ENCODE results near the gene SF3A1. TPM values are rescaled to one million over a fixed set of nuclear protein-coding genes. Genes with fewer than 3 reads are reported as not detected.

The SF3A1 gene
- total and polyA plus RNA-seq, 2 donors (not counting 1 experiment from before 2014, with no cell fraction given), result 92.1 to 283 TPM

DNA sequence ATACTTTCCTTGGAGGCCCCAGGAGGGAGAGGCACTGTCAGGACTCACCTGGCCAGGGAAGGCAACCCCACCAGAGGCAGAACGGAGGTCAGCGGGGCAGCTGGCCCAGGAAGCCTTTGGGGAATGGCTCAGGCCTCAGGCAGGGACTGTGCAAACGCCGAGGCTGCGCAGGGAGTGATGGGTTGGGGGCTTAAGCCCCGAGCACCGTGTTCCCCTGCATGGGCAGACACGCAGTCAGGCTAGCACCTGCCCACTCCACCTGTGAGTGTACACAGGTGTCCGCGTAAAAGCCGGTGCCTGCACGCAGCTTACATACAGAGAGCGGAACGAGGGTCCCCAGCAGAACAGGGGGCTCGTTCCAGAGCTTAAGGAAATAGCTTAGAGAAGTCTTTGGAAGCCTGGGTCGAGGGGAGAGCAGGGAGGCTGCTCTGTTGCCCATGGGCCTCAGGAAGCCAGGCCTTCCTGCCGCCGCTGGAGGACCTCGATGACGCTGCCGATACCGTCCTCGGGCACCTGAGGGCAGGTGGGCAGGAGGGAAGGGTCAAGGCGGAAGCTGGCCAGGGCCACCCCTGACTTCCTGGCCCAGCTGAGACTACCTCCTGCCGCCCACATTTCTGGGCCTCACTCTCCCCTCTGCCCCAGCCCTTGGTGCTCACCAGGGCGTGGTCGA, 71.4 kb downstream of the SF3A1 start:
- TF ChIP-seq, protein P1, sequence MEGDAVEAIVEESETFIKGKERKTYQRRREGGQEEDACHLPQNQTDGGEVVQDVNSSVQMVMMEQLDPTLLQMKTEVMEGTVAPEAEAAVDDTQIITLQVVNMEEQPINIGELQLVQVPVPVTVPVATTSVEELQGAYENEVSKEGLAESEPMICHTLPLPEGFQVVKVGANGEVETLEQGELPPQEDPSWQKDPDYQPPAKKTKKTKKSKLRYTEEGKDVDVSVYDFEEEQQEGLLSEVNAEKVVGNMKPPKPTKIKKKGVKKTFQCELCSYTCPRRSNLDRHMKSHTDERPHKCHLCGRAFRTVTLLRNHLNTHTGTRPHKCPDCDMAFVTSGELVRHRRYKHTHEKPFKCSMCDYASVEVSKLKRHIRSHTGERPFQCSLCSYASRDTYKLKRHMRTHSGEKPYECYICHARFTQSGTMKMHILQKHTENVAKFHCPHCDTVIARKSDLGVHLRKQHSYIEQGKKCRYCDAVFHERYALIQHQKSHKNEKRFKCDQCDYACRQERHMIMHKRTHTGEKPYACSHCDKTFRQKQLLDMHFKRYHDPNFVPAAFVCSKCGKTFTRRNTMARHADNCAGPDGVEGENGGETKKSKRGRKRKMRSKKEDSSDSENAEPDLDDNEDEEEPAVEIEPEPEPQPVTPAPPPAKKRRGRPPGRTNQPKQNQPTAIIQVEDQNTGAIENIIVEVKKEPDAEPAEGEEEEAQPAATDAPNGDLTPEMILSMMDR (IDR thresholded peaks at IDR 0.05), result no peak
- TF ChIP-seq EZH2 (IDR thresholded peaks at IDR 0.05; ENCODE audit: borderline replicate concordance, insufficient read depth, low read depth, low read length, poor library complexity, severe bottlenecking), result no peak
- DNase-seq (no peak), ATAC-seq (ENCODE audit: low read depth) (no peak)
- Mint-ChIP-seq H3K4me3 (no peak overlapping the region), H3K27ac (no peak overlapping the region), H3K9me3 (ENCODE audit: insufficient read depth) (no peaks in the 10 kb centered on the region), H3K4me1 (peaks cover 22% of the 10 kb centered on the region), H3K27me3 (no peaks in the 10 kb centered on the region)
- Histone ChIP-seq H3K4me3 (ENCODE audit: control extremely low read depth in 1 of 5, extremely low read depth in 1 of 5, insufficient read depth in 1 of 5, low read depth in 2 of 5, low read length in 4 of 5) (no peak overlapping the region), H3K9ac (ENCODE audit: low read length) (no peak overlapping the region), H3K9me3 (ENCODE audit: control extremely low read depth in 1 of 3, control insufficient read depth in 2 of 3, insufficient read depth in 1 of 3, low read length in 2 of 3) (no peaks in the 10 kb centered on the region), H3K4me2 (replicated peaks; ENCODE audit: low read depth, low read length, poor library complexity, severe bottlenecking) (no peak overlapping the region), H3K27ac (ENCODE audit: low read length in 2 of 2) (no peak overlapping the region), H3K27me3 (replicated peaks in 1 of 4; ENCODE audit: control extremely low read depth in 1 of 4, control insufficient read depth in 3 of 4, insufficient read depth in 4 of 4, low read length in 3 of 4) (no peaks in the 10 kb centered on the region), H3K79me2 (ENCODE audit: control insufficient read depth, insufficient read depth, low read length) (no peaks in the 10 kb centered on the region), H3K4me1 (ENCODE audit: control insufficient read depth in 2 of 2, insufficient read depth in 2 of 2, low read length in 2 of 2) (peaks cover 17 to 24% of the 10 kb centered on the region in 2 donors), H4K20me1 (ENCODE audit: control insufficient read depth, insufficient read depth, low read length, poor library complexity, severe bottlenecking) (peaks cover 8% of the 10 kb centered on the region), H3K36me3 (replicated peaks in 1 of 2; ENCODE audit: control extremely low read depth in 1 of 2, control insufficient read depth in 1 of 2, extremely low read depth in 1 of 2, insufficient read depth in 2 of 2, low read length in 1 of 2) (peaks cover 0 to 3% of the 10 kb centered on the region in 2 experiments), H2AFZ (ENCODE audit: insufficient read depth, low read depth, low read length, poor library complexity, severe bottlenecking) (no peak overlapping the region)
- ChIA-PET CTCF (interaction anchor here (1.3 to 13.2 kb wide), 9 partner anchors 24 to 200 kb away, joined by 3 to 510 read pairs (median 12); partner anchors contain the start of genes CCDC157, RNF215, SEC14L2 and SF3A1), POLR2A (no interaction called here)
- WGBS (ENCODE audit: insufficient coverage), result 96% methylated on average over 15 of the region's 27 CpGs
- intact Hi-C loops (cut with micrococcal nuclease), result loop anchor here (5.0 kb wide), 1 partner anchor 307 kb away; the partner anchor contains the start of gene PES1

DNA sequence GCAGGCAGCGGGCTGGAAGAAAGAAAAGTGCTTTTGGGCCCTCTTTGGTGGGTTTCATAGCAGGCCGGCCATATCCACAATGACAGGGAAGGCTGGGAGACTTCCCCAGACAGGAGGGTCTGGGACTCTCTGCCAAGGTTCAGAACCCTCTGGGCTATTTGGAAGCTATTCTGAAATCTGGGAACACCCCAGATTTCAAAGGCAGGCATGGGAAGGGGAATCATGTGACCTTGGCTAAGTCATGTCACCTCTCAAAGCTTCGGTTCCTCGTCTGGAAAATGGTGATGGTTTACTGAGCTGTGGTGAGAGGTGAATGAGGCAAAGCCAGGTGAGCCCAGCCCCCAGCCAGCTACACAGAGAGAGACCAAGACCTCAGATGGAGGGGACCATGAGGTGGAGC, 72.0 kb downstream of the SF3A1 start:
- ChIA-PET CTCF (interaction anchor here (1.5 to 13.2 kb wide), 6 partner anchors 25 to 201 kb away, joined by 3 to 510 read pairs (median 90); partner anchors contain the start of genes CCDC157, RNF215, SEC14L2 and SF3A1), POLR2A (no interaction called here)
- Mint-ChIP-seq H3K9me3 (ENCODE audit: insufficient read depth) (no peaks in the 10 kb centered on the region), H3K27ac (no peak overlapping the region), H3K4me3 (no peak overlapping the region), H3K4me1 (peaks cover 16% of the 10 kb centered on the region), H3K27me3 (peaks cover 3% of the 10 kb centered on the region)
- TF ChIP-seq, protein P1 (IDR thresholded peaks at IDR 0.05), result no peak
- no peak for TF ChIP-seq EZH2 (IDR thresholded peaks at IDR 0.05; ENCODE audit: borderline replicate concordance, insufficient read depth, low read depth, low read length, poor library complexity, severe bottlenecking)
- H3K9me3 ChIP-seq (ENCODE audit: control extremely low read depth in 1 of 3, control insufficient read depth in 2 of 3, insufficient read depth in 1 of 3, low read length in 2 of 3), result no peaks in the 10 kb centered on the region
- no peak overlapping the region for H3K4me2 ChIP-seq (replicated peaks; ENCODE audit: low read depth, low read length, poor library complexity, severe bottlenecking)
- H3K9ac ChIP-seq (ENCODE audit: low read length), result no peak overlapping the region
- H3K36me3 ChIP-seq (replicated peaks in 1 of 2; ENCODE audit: control extremely low read depth in 1 of 2, control insufficient read depth in 1 of 2, extremely low read depth in 1 of 2, insufficient read depth in 2 of 2, low read length in 1 of 2), result peaks cover 0 to 3% of the 10 kb centered on the region in 2 experiments
- H3K79me2 ChIP-seq (ENCODE audit: control insufficient read depth, insufficient read depth, low read length), result no peaks in the 10 kb centered on the region
- no peak overlapping the region for H3K4me3 ChIP-seq (ENCODE audit: control extremely low read depth in 1 of 5, extremely low read depth in 1 of 5, insufficient read depth in 1 of 5, low read depth in 2 of 5, low read length in 4 of 5)
- H3K4me1 ChIP-seq (ENCODE audit: control insufficient read depth in 2 of 2, insufficient read depth in 2 of 2, low read length in 2 of 2), result peaks cover 12 to 18% of the 10 kb centered on the region in 2 donors
- no peaks in the 10 kb centered on the region for H3K27me3 ChIP-seq (replicated peaks in 1 of 4; ENCODE audit: control extremely low read depth in 1 of 4, control insufficient read depth in 3 of 4, insufficient read depth in 4 of 4, low read length in 3 of 4)
- H2AFZ ChIP-seq (ENCODE audit: insufficient read depth, low read depth, low read length, poor library complexity, severe bottlenecking), result no peak overlapping the region
- intact Hi-C loops (cut with micrococcal nuclease), result loop anchor here (5.0 kb wide), 1 partner anchor 308 kb away; the partner anchor contains the start of gene PES1
- peaks cover 8% of the 10 kb centered on the region for H4K20me1 ChIP-seq (ENCODE audit: control insufficient read depth, insufficient read depth, low read length, poor library complexity, severe bottlenecking)
- ATAC-seq (ENCODE audit: low read depth), result no peak
- DNase-seq, result no peak
- no peak overlapping the region for H3K27ac ChIP-seq (ENCODE audit: low read length in 2 of 2)
- WGBS (ENCODE audit: insufficient coverage), result 92% methylated on average over 4 of the region's 4 CpGs

Data from B cell (primary cell).